Measurements from ENCODE around the gene SLC15A3.
A peak's percentile ranks its signal among the peaks of the same experiment; 100 is the strongest.

SLC15A3 gene

DNA sequence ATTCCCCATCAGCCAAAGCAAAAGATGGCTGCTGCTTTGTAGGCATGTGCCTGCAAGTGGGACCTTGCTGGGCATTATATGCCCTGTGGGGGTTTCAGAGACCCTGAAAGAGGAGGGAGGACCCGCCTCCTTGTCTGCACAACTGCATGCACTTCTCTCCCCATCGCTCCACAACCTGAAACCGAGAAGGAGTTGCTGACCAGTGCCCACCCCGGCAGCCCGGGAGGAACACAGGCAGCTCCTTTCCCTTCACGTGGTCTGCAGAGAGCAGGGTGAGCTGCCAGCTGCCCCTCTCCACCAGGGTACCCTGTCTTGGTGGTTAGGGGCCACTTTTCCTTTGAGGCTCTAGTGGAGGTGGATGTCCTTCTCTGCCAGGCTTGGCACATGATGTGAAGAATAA, 29.1 kb downstream of the SLC15A3 start:
- no peak for DNase-seq (ENCODE audit: low read depth)
- TF ChIP-seq, protein P1, sequence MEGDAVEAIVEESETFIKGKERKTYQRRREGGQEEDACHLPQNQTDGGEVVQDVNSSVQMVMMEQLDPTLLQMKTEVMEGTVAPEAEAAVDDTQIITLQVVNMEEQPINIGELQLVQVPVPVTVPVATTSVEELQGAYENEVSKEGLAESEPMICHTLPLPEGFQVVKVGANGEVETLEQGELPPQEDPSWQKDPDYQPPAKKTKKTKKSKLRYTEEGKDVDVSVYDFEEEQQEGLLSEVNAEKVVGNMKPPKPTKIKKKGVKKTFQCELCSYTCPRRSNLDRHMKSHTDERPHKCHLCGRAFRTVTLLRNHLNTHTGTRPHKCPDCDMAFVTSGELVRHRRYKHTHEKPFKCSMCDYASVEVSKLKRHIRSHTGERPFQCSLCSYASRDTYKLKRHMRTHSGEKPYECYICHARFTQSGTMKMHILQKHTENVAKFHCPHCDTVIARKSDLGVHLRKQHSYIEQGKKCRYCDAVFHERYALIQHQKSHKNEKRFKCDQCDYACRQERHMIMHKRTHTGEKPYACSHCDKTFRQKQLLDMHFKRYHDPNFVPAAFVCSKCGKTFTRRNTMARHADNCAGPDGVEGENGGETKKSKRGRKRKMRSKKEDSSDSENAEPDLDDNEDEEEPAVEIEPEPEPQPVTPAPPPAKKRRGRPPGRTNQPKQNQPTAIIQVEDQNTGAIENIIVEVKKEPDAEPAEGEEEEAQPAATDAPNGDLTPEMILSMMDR (conservative IDR thresholded peaks at IDR 0.05; ENCODE audit: low read depth, low read length): no peak
- H3K4me3 ChIP-seq (ENCODE audit: low read depth, low read length): no peak overlapping the region

DNA sequence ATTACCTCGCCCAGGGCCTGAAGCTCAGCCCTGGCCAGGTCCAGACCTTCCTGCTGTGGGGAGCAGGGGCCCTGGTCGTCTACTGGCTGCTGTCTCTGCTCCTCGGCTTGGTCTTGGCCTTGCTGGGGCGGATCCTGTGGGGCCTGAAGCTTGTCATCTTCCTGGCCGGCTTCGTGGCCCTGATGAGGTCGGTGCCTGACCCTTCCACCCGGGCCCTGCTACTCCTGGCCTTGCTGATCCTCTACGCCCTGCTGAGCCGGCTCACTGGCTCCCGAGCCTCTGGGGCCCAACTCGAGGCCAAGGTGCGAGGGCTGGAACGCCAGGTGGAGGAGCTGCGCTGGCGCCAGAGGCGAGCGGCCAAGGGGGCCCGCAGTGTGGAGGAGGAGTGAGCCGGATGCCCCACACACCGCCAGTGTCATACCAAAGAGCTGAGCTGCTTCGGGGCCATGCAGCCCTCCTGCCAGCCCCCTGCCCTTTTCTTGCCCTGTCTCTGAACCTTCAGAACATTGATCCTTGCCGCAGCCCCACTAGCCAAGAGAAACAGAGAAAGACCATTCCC, 30.1 kb downstream of the SLC15A3 start:
- no peak overlapping the region for H3K4me3 ChIP-seq (ENCODE audit: low read depth, low read length)
- TF ChIP-seq, protein P1 (conservative IDR thresholded peaks at IDR 0.05; ENCODE audit: low read depth, low read length): no peak
- no peak for DNase-seq (ENCODE audit: low read depth)

DNA sequence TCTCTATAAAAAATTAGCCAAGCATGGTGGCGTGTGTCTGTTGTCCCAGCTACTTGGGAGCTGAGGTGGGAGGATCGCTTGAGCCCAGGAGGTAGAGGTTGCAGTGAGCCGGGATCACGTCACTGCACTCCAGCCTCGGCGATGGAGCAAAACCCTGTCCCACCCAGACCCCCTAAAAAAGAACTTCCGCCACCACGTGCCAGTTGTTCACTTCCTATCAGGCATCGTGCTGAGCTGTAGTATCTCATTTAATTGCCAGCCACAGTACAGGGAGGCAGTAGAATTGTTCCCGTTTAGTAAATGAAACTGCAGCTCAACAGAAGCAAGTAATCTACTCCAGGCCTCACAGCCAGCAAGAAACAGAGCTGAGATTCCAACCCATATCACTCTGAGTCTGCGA, 30.7 kb downstream of the SLC15A3 start:
- TF ChIP-seq, protein P1 (conservative IDR thresholded peaks at IDR 0.05; ENCODE audit: low read depth, low read length): no peak
- H3K4me3 ChIP-seq (ENCODE audit: low read depth, low read length): no peak overlapping the region
- no peak for DNase-seq (ENCODE audit: low read depth)

DNA sequence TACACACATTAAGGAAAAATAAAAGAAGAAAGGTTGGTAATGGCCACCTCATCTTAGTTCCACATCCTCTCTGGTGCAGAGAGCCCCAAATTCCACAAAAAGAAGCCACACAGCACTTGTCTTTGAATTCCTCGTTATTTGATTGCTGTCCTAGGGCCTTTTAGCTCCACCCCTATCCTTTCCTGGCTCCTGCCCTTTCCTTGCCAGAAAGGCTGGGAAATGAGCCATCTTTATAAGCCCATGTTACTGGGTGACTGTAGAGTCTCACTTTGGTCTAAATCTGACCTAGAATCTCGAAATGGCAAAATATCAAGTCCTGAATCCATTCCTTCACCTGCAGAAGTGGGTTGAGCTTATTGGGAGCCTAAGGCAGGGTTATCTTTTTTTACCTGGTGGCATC, 32.0 kb downstream of the SLC15A3 start:
- no peak overlapping the region for H3K4me3 ChIP-seq (ENCODE audit: low read depth, low read length)
- no peak for DNase-seq (ENCODE audit: low read depth)
- TF ChIP-seq, protein P1 (conservative IDR thresholded peaks at IDR 0.05; ENCODE audit: low read depth, low read length): no peak

DNA sequence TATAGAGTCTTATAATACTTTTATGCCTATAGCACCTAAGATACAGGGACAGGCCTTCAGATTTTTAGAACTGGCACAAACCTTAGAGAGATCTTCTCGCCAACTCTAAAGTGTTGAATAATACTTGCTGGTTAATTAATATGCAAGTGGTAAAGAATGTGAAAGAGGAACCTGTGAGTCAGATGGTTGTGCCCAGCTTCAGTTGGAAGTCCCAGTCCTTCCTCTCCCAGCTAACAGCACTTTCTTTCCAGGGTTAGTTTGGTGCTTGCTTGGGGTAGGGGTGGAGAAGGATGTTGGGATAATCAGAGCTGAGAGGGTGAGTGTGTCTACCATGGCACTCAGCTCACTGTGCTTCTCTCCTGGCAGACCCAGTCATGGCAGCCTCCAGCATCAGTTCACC, 32.7 kb downstream of the SLC15A3 start:
- H3K4me3 ChIP-seq (ENCODE audit: low read depth, low read length): no peak overlapping the region
- TF ChIP-seq, protein P1 (conservative IDR thresholded peaks at IDR 0.05; ENCODE audit: low read depth, low read length): no peak
- DNase-seq (ENCODE audit: low read depth): peak; percentile 12

DNA sequence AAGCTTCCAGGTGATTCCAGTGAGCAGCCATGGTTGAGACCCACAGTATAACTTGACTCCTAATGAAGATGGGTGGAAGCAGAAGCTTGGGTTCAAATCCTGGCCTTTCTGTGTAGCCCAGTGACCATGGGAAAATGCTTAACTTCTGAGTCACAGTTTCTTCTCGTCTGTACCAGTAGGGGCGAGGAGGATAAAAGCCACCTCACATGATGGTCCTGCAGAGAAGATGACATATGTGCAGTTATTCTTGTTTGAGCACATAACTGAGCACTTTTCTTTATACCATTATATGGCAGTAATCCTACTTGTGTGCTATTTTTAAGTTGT, 33.1 kb downstream of the SLC15A3 start:
- DNase-seq (ENCODE audit: low read depth): peak; percentile 80
- no peak overlapping the region for H3K4me3 ChIP-seq (ENCODE audit: low read depth, low read length)
- TF ChIP-seq, protein P1 (conservative IDR thresholded peaks at IDR 0.05; ENCODE audit: low read depth, low read length): no peak

DNA sequence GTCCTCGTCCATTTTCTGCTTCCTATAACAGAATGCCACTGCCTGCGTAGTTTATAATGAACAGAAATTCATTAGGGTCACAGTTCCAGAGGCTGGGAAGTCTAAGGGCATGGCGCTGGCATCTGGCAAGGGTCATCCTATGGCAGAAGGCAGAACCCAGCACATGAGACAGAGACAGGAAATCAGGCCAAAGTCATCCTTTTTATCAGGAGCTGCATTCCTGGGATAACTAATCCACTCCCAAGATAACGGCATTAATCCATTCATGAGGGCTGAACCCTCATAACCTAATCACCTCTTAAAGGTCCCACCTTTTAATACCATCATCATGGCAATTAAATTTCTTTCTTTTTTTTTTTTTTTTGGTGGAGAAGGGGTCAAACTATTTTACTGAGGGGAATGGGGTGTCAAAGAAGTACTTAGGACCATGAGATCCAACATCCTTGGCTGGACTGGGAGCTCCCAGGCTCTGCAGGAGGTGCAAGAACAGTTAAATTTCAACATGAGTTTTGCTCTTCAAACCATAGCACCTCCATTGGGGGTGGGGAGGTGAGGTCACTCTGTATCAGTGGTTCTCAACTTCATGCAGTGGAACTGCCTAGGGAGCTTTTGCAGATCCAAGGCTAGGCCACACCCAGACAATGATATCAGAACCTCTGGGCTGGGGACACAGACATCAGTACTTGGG, 33.6 kb downstream of the SLC15A3 start:
- TF ChIP-seq, protein P1 (conservative IDR thresholded peaks at IDR 0.05; ENCODE audit: low read depth, low read length): no peak

More for the DNA sequence above, 33.6 kb downstream of the SLC15A3 start:
- H3K4me3 ChIP-seq (ENCODE audit: low read depth, low read length): no peak overlapping the region
- DNase-seq (ENCODE audit: low read depth): no peak
